ENCODE results near the gene IGSF23.

- TF ChIP-seq CTCF (IDR thresholded peaks at IDR 0.05; ENCODE audit: low read depth, low read length, poor library complexity, severe bottlenecking) (peak; percentile 64), EZH2phosphoT487 (IDR thresholded peaks at IDR 0.05; ENCODE audit: borderline replicate concordance, low read length) (no peak)
Measured at GRCh38 chr19:44576843-44577565, 36.4 kb upstream of the IGSF23 start.

Measured in DOHH2 (cell line).